Measurements from ENCODE around the gene VILL.
"Not testable (repeated sequence)": the region's sequence is repeated elsewhere in the genome, so short reads cannot be mapped to it uniquely, and the experiment has no call there.

Gene VILL

DNA sequence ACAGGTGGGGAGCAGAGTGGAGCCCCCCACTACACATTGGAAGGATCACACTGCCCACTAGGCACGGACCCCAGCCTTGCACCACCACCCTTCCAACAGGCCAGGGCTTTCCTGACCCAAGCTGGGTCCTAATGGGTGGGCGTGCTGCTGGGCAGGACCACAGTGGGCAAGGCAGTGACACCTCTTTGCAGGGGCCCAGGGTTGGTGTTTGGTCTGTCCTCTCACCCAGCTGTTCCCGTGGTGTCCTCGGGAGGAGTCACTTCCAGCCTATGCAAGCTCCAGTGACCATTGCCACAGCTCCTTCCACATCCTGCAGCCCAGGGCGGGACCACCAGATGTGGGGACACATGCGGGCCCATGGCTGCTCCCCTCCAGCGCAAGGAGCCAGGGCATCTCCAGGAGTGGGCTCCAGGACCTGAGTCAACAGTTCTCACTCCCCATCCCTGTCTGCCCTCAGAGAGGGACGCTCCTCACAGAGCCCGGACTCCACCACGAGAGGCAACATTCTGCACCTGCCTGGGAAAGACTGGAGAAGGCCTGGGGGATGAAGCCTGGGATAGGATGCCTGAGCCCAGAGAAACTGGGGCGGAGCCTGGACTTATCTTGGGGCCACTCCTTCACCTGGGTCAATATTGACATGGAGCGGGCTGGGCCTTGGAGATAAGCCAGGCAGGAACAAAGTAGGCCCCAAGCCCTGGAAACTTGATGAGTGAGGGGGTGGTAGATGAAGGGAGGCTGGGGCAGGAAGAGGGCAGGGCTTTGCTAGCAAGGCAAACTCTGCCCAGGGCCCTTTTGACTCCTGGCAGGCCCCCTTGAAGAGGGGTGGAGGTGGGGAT lies 3.9 kb upstream of the VILL start:
- no peak for DNase-seq (ENCODE audit: low read depth)

DNA sequence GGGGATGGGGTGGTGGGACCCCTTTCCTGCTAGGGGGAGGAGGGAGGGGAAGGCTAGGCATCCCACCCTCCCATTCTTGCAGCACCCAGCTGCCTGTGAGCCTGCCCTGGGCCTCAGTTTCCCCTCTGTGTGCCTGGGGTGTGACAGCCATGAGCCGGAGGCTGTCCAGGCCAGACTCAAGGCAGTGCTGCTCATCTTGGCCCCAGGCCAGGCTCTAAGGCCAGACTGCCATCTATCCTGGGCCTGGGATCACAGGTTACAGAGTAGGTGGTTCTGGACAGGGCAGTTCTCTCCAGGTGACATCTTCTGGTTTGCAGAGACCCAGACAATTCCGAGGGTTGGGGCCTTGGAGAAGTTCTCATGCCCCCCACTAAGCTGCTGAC lies 3.3 kb upstream of the VILL start:
- no peak for DNase-seq (ENCODE audit: low read depth)

DNA sequence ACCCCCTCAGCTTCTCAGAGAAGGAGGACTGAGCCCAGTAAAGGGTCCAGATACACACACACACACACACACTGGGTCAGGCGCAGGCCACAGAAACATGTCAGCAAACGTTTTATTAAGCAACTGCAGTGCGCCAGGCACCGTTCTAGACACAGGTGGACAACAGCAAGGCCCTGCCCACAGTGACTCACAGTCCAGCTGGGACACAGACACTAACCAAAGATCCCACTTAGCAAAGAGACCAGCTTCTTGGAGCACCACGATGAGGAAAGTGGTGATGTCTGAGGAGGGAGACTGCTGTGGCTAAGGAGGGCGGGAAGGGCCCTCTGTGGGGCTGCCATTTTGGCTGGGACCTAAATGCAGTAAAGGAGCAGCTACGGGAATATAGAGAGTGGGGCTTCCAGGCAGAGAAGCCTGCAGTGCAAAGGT lies 2.8 kb upstream of the VILL start:
- DNase-seq (ENCODE audit: low read depth) = no peak

DNA sequence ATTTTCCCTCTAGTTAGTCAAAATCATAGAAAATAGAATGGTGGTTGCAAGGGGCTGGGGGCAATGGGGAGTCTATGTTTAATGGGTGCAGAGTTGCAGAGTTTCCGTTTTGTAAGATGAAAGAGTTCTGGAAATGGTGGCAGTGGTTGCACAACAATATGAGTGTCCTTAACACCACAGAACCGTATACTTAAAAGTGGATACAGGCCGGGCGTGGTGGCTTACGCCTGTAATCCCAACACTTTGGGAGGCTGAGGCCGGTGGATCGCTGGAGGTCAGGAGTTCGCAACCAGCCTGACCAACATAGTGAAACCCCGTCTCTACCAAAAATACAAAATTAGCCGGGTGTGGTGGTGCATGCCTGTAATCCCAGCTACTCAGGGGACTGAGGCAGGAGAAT lies 2.2 kb upstream of the VILL start:
- not testable (repeated sequence) for DNase-seq (ENCODE audit: low read depth)

GRCh38 chr3:37988931-37989525 lies 1.6 kb upstream of the VILL start:
- no peak for DNase-seq (ENCODE audit: low read depth)

GRCh38 chr3:37989821-37990480 lies 635 bp upstream of the VILL start:
- DNase-seq (ENCODE audit: low read depth) = no peak

- no peak for DNase-seq (ENCODE audit: low read depth)
These were observed 523 bp downstream of the VILL start for GRCh38 chr3:37991109-37991508.

DNA sequence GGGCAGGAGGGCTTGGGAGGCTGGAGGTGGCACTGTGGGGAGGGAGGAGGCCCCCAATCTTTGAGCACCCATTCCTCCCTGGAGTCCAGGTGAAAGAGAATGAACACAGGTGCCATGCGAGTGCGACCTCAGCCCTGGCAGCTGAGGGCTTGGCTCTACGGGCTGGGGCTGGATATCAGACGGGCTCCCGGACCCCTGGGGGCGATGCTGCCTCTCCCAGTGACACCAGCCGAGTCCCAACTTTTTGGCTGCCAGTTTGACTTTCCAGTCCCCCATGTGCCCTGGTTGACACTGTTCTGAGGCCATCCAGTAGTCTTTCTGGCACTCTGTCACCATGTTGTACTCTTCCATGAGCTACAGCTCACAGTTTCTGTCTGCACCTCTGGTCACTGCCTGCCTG lies 1.2 kb downstream of the VILL start:
- no peak for DNase-seq (ENCODE audit: low read depth)

GRCh38 chr3:37992271-37993066 lies 1.9 kb downstream of the VILL start:
- DNase-seq (ENCODE audit: low read depth) = no peak

DNA sequence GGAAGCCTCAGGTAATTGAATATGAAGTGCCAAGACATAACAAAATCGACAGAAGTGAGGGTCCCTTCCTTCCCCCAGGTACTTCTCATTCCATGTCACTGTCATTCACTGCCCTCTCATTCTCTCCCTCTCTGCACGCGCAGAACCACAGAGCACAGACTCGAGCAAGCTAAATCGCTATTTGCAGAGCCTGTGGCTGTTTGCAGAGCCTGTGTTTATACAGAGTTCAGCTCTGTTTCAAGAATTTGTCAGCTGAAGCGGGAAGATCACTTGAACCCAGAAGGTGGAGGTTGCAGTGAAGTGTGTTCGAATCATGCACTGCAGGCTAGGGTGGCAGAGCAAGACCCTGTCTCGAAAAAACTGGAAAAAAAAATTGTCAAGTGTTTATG lies 2.5 kb downstream of the VILL start:
- no peak for DNase-seq (ENCODE audit: low read depth)

- no peak for DNase-seq (ENCODE audit: low read depth)
These were observed 2.9 kb downstream of the VILL start for GRCh38 chr3:37993460-37993819.

DNA sequence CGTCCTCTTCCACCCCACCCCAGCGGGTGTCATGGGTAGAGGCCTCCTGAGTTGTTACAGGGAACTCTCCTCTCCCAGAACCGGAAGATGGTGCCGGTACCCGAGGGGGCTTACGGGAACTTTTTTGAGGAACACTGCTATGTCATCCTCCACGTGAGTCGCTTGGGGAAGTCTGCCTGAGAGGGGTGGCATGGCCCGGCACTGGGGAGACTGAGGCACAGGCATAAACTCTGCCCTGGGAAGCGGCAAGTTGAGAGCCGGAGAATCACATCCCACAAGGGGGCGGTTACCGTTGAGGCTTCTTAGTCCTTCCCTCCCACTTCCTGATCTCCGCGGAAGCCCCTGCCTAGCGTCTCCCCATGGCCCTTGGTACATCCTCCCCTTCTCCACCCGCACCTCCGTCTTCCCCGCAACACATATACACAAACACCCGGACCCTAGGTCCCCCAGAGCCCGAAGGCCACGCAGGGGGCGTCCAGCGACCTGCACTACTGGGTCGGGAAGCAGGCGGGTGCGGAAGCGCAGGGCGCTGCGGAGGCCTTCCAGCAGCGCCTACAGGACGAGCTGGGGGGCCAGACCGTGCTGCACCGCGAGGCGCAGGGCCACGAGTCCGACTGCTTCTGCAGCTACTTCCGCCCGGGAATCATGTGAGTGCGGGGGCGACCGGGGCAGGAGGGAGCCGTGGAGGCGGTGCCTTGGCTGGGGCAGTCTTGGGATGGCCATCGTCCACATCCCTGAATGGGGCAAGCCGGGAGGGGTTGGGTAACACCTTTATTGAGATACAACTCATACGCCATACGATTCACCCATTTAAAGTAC lies 3.4 kb downstream of the VILL start:
- peak; percentile 39 for DNase-seq (ENCODE audit: low read depth)

GRCh38 chr3:37994639-37994972 lies 4.0 kb downstream of the VILL start:
- DNase-seq (ENCODE audit: low read depth) = no peak

DNA sequence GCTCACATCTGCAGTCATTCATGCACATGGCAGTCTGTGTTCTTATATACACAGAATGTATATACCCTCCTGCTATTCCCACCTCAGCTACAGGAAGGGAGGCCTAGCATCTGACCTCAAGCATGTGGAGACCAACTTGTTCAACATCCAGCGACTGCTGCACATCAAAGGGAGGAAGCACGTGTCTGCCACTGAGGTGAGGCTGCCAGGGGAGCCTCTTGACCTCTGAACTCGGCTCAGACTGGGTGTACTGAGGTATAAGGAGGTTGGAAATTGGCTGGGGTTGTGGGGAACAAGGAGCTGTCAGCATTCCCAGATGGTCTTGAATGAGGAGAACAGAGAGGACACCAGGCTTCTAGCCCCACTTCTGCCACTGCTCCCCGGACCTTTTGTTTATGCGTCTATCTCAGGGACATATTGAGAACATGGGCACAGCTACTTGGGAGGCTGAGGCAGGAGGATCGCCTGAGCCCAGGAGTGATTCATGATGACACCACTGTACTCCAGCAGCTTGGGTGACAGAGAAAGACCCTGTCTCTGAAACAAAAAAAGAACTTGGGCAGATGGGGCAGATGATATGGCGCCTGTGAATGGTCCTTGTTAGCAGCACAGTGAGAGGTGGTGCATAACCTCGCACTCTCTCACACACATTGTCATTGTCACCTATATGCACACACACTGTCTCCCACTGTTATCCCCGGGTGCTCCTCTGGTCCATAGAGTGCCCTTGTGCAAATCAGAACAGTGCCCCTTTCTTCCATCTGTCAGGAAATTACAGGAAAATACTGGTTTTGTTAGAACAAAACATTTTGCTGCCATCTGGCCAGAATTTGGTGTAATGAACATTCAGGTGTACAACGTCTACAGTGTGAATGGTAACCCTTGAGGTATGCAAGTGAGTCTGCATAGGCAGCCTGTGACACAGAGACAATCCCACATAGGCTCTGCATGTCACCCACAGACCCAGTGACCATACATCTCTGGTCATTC lies 5.4 kb downstream of the VILL start:
- no peak for DNase-seq (ENCODE audit: low read depth)

DNA sequence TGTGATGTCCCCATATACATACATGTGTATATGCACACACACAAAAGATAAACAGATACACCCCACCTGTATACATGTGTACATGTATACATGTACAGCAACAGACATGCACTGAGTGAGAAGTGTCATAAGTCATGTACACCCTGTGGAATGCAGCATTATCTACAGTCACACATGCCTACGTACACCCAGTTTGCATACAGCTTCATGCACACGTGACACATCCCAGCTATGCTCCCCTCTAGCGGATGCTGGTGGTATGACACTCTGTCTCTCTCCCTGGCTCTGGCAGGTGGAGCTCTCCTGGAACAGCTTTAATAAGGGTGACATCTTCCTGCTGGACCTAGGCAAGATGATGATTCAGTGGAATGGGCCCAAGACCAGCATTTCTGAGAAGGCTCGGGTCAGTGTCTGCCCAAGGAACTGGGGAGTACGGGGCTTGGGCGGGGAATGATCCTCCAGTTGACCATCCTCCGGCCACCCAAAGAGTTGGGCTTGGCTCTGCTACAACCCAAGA lies 6.3 kb downstream of the VILL start:
- DNase-seq (ENCODE audit: low read depth) = peak; percentile 56

DNA sequence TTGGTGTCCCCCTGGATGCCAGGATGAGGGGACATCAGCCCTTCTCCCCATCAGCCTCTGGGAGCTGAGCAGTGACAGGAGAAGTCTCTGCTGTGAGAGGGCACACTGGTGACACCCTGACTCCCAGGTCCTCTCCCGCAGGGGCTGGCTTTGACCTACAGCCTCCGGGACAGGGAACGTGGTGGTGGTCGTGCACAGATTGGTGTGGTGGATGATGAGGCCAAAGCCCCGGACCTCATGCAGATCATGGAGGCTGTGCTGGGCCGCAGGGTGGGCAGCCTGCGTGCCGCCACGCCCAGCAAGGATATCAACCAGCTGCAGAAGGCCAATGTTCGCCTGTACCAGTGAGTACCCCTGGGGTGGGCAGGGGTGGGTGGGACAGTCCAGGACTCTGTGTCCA lies 6.8 kb downstream of the VILL start:
- no peak for DNase-seq (ENCODE audit: low read depth)

DNA sequence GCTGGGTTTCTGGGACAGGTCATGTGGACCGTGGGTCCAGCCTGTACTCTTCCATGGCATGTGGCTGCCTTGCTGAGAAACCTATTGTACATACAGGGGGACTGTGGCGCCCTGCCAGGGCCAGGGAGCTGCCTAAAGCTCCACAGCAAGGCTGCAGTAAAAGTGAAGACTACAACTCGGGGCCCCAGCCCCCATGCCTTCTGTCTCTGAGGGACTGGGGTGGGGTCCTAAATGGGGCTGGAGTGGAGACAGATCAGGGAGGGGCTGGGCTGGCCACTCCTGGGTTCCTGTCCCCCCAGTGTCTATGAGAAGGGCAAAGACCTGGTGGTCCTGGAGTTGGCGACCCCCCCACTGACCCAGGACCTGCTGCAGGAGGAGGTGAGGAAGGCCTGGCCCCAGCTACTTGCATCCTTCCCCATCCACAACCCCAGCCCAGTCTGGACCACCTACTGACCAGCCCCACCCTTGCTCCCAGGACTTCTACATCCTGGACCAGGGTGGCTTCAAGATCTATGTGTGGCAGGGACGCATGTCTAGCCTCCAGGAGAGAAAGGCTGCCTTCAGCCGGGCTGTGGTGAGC lies 7.3 kb downstream of the VILL start:
- no peak for DNase-seq (ENCODE audit: low read depth)

DNA sequence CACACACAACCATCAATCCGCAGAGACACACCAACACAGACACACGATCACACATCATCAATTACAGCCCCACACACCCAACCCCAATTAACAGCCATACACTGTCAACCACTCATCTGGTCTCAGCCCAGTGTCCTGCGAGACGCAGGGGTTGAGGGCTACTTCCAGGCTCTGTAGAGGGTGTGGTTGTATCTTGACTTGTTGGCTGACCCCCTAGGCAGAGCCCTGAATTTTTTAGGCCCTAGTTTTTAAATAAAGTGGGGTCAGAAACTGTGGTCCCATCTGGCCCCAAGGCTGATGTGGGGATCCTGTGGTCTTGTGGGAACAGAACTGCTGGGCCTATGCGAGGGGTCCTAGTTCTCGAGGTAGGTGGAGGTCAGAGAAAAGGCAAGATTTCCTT lies 9.2 kb downstream of the VILL start:
- DNase-seq (ENCODE audit: low read depth) = no peak

DNA sequence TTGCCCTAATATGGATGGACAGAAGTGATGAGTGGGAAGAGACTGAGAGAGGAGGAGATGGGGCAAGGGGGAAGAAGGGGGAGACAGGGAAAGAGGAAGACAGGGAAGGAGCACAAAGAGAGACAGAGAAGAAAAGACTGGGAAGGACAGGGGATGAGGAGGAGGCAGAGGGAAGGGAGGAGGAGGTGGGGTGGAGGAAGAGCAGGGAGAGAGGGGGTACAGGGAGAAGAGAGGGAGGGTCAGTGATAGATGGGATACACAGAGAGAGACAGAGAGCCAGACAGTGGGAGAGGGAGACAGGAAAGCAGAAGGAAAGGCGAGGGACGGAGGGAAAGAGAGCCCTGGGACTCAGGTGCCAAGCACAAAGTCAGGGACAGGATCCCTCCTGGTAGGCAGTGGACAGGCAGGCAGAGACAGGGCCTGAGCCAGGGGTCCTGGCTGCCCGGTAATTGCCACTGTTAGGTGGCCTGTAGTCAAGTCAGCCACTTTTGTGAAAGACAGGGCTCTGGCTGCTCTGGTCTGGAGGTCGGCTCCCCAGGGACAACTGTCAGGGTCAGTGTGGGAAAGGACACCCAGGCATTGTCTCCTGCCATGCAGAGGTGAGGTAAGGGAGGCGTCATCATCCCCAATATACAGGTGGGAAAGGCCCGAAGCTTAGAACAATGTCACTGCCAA lies 9.8 kb downstream of the VILL start:
- no peak for DNase-seq (ENCODE audit: low read depth)

Measured in T-helper 22 cell (primary cell).